ENCODE data around the gene C17orf107. TPM values are rescaled to one million over a fixed set of nuclear protein-coding genes. Genes with fewer than 3 reads are reported as not detected.

The C17orf107 gene
- total RNA-seq, 4 donors from 2014 or later: 1.8 to 3.2 (median 2.1) TPM; not detected in 1

DNA sequence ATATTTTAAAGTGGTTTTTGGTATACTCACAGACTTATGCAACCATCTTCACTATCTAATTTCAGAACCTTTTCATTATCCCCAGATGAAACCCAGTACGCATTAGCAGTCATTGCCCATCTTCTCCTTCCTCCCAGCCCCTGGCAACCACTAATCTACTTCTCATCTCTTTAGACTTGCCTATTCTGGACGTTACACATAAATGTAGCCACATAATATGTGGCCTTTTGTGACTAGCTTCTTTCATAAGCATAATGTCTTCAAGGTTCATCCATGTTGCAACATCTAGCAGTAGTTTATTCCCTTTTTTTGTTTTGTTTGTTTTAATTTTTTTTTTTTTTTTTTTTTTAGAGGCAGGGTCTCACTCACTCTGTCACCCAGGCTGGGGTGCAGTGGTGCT, 28.5 kb upstream of the C17orf107 start:
- Histone ChIP-seq H3K4me1 (no peaks in the 10 kb centered on the region), H3K9me3 (no peaks in the 10 kb centered on the region), H3K4me3 (no peak overlapping the region), H3K27ac (no peak overlapping the region), H3K36me3 (no peaks in the 10 kb centered on the region), H3K27me3 (no peaks in the 10 kb centered on the region)
- intact Hi-C loops (cut with DNase I; ENCODE audit: low total_unique reads): no loop called here
- 73 to 81% methylated on average over 2 of the region's 2 CpGs for WGBS, 2 donors (ENCODE audit: low coverage in 1 of 2)
- no peak for TF ChIP-seq EP300 (IDR thresholded peaks at IDR 0.05; ENCODE audit: low read depth)
- TF ChIP-seq CTCF (IDR thresholded peaks at IDR 0.05): no peak
- no peak for TF ChIP-seq POLR2AphosphoS5 (IDR thresholded peaks at IDR 0.05)
- TF ChIP-seq POLR2A (IDR thresholded peaks at IDR 0.05): no peak
- in situ Hi-C loops (cut with MboI; ENCODE audit: low pct_ligation_motif_present in 1 of 4, low pct_unique_long_range_greater_than_20kb in 1 of 4, low sequenced_read_pairs in 3 of 4): no loop called here
- DNase-seq: no peak

GRCh38 chr17:4872786-4873185, 26.6 kb upstream of the C17orf107 start:
- H3K4me1 ChIP-seq: no peaks in the 10 kb centered on the region
- WGBS, 2 donors (ENCODE audit: low coverage in 1 of 2): 60 to 81% methylated on average over 3 to 8 of the region's 8 CpGs
- H3K27me3 ChIP-seq: no peaks in the 10 kb centered on the region
- H3K36me3 ChIP-seq: no peaks in the 10 kb centered on the region
- TF ChIP-seq EP300 (IDR thresholded peaks at IDR 0.05; ENCODE audit: low read depth): no peak
- TF ChIP-seq CTCF (IDR thresholded peaks at IDR 0.05): no peak
- no peak for TF ChIP-seq POLR2A (IDR thresholded peaks at IDR 0.05)
- TF ChIP-seq POLR2AphosphoS5 (IDR thresholded peaks at IDR 0.05): no peak
- no peak for DNase-seq
- no peaks in the 10 kb centered on the region for H3K9me3 ChIP-seq
- H3K27ac ChIP-seq: no peak overlapping the region
- no peak overlapping the region for H3K4me3 ChIP-seq
- in situ Hi-C loops (cut with MboI; ENCODE audit: low pct_ligation_motif_present in 1 of 4, low pct_unique_long_range_greater_than_20kb in 1 of 4, low sequenced_read_pairs in 3 of 4): no loop called here
- intact Hi-C loops (cut with DNase I; ENCODE audit: low total_unique reads): no loop called here

- no peak overlapping the region for H3K27ac ChIP-seq
- no peaks in the 10 kb centered on the region for H3K9me3 ChIP-seq
- no peak overlapping the region for H3K4me3 ChIP-seq
- in situ Hi-C loops (cut with MboI; ENCODE audit: low pct_ligation_motif_present in 1 of 4, low pct_unique_long_range_greater_than_20kb in 1 of 4, low sequenced_read_pairs in 3 of 4): loop anchor here in 2 of 4 donors (25.0 kb wide), 1 partner anchor 90 kb away; the partner anchor contains the start of genes GLTPD2 (in 2 of the 2), PSMB6 (in 2 of the 2) and VMO1 (in 2 of the 2)
- TF ChIP-seq POLR2AphosphoS5 (IDR thresholded peaks at IDR 0.05) (no peak), EP300 (IDR thresholded peaks at IDR 0.05; ENCODE audit: low read depth) (no peak), POLR2A (IDR thresholded peaks at IDR 0.05) (no peak), CTCF (IDR thresholded peaks at IDR 0.05) (no peak)
- no peaks in the 10 kb centered on the region for H3K36me3 ChIP-seq
- DNase-seq: no peak
- intact Hi-C loops (cut with DNase I; ENCODE audit: low total_unique reads): no loop called here
- WGBS, 2 donors (ENCODE audit: low coverage in 1 of 2): 70 to 80% methylated on average over 2 to 5 of the region's 5 CpGs
- H3K27me3 ChIP-seq: no peaks in the 10 kb centered on the region
- H3K4me1 ChIP-seq: no peaks in the 10 kb centered on the region
These were observed 22.2 kb upstream of the C17orf107 start for GRCh38 chr17:4877089-4877488.

GRCh38 chr17:4879601-4880000, 19.7 kb upstream of the C17orf107 start:
- Histone ChIP-seq H3K36me3 (peaks cover 0 to 5% (median 2%) of the 10 kb centered on the region in 4 donors), H3K4me1 (no peaks in the 10 kb centered on the region), H3K27me3 (no peaks in the 10 kb centered on the region), H3K9me3 (no peaks in the 10 kb centered on the region), H3K4me3 (no peak overlapping the region), H3K27ac (no peak overlapping the region)
- intact Hi-C loops (cut with DNase I; ENCODE audit: low total_unique reads): no loop called here
- no peak for DNase-seq
- in situ Hi-C loops (cut with MboI; ENCODE audit: low pct_ligation_motif_present in 1 of 4, low pct_unique_long_range_greater_than_20kb in 1 of 4, low sequenced_read_pairs in 3 of 4): loop anchor here in 2 of 4 donors (25.0 kb wide), 1 partner anchor 92 kb away; the partner anchor contains the start of genes GLTPD2 (in 2 of the 2), PSMB6 (in 2 of the 2) and VMO1 (in 2 of the 2)
- TF ChIP-seq EP300 (IDR thresholded peaks at IDR 0.05; ENCODE audit: low read depth) (no peak), POLR2A (IDR thresholded peaks at IDR 0.05) (no peak), POLR2AphosphoS5 (IDR thresholded peaks at IDR 0.05) (no peak), CTCF (IDR thresholded peaks at IDR 0.05) (no peak)
- WGBS, 2 donors (ENCODE audit: low coverage in 1 of 2): 84 to 86% methylated on average over 2 to 4 of the region's 4 CpGs
